ENCODE measurements around the gene TMEM204. TPM values are rescaled to one million over a fixed set of nuclear protein-coding genes. Genes with fewer than 3 reads are reported as not detected.

TMEM204 gene
- total RNA-seq, 4 donors from 2014 or later: 9.4 to 22.5 (median 13.3) TPM

- TF ChIP-seq EP300 (IDR thresholded peaks at IDR 0.05; ENCODE audit: low read depth) (no peak), POLR2A (IDR thresholded peaks at IDR 0.05) (no peak), POLR2AphosphoS5 (IDR thresholded peaks at IDR 0.05) (no peak), CTCF (IDR thresholded peaks at IDR 0.05) (no peak)
- no peaks in the 10 kb centered on the region for H3K4me1 ChIP-seq
- in situ Hi-C loops (cut with MboI; ENCODE audit: low pct_ligation_motif_present in 1 of 4, low pct_unique_long_range_greater_than_20kb in 1 of 4, low sequenced_read_pairs in 3 of 4): no loop called here
- intact Hi-C loops (cut with DNase I; ENCODE audit: low total_unique reads): no loop called here
- whole genome bisulfite sequencing, 2 donors (ENCODE audit: low coverage in 1 of 2): 89 to 91% methylated on average over 8 to 16 of the region's 16 CpGs
- H3K4me3 ChIP-seq: no peak overlapping the region
- H3K36me3 ChIP-seq: no peaks in the 10 kb centered on the region
- peak overlapping the region in 1 of 4 donors; percentile 8 for H3K27ac ChIP-seq
- H3K27me3 ChIP-seq: no peaks in the 10 kb centered on the region
- DNase-seq: no peak
- no peaks in the 10 kb centered on the region for H3K9me3 ChIP-seq
Measured at GRCh38 chr16:1565083-1565805, 31.8 kb downstream of the TMEM204 start.

GRCh38 chr16:1567988-1568387 is 34.5 kb downstream of the TMEM204 start:
- Histone ChIP-seq H3K9me3 (no peaks in the 10 kb centered on the region), H3K36me3 (no peaks in the 10 kb centered on the region), H3K4me3 (no peak overlapping the region), H3K27ac (no peak overlapping the region), H3K4me1 (no peaks in the 10 kb centered on the region), H3K27me3 (no peaks in the 10 kb centered on the region)
- WGBS, 2 donors (ENCODE audit: low coverage in 1 of 2): 82 to 92% methylated on average over 9 to 12 of the region's 13 CpGs
- no peak for TF ChIP-seq EP300 (IDR thresholded peaks at IDR 0.05; ENCODE audit: low read depth)
- TF ChIP-seq POLR2A (IDR thresholded peaks at IDR 0.05): no peak
- TF ChIP-seq CTCF (IDR thresholded peaks at IDR 0.05): no peak
- no peak for TF ChIP-seq POLR2AphosphoS5 (IDR thresholded peaks at IDR 0.05)
- intact Hi-C loops (cut with DNase I; ENCODE audit: low total_unique reads) (no loop called here), in situ Hi-C loops (cut with MboI; ENCODE audit: low pct_ligation_motif_present in 1 of 4, low pct_unique_long_range_greater_than_20kb in 1 of 4, low sequenced_read_pairs in 3 of 4) (no loop called here)
- DNase-seq: no peak

GRCh38 chr16:1571012-1571671 is 37.7 kb downstream of the TMEM204 start:
- H3K27ac ChIP-seq: no peak overlapping the region
- H3K36me3 ChIP-seq: no peaks in the 10 kb centered on the region
- H3K27me3 ChIP-seq: no peaks in the 10 kb centered on the region
- TF ChIP-seq CTCF (IDR thresholded peaks at IDR 0.05): no peak
- no peak for TF ChIP-seq POLR2A (IDR thresholded peaks at IDR 0.05)
- TF ChIP-seq EP300 (IDR thresholded peaks at IDR 0.05; ENCODE audit: low read depth): no peak
- H3K4me1 ChIP-seq: no peaks in the 10 kb centered on the region
- intact Hi-C loops (cut with DNase I; ENCODE audit: low total_unique reads) (no loop called here), in situ Hi-C loops (cut with MboI; ENCODE audit: low pct_ligation_motif_present in 1 of 4, low pct_unique_long_range_greater_than_20kb in 1 of 4, low sequenced_read_pairs in 3 of 4) (no loop called here)
- no peak for DNase-seq
- 48 to 49% methylated on average over 3 to 7 of the region's 7 CpGs for WGBS, 2 donors (ENCODE audit: low coverage in 1 of 2)
- H3K9me3 ChIP-seq: no peaks in the 10 kb centered on the region
- no peak overlapping the region for H3K4me3 ChIP-seq

GRCh38 chr16:1572673-1573072 is 39.2 kb downstream of the TMEM204 start:
- 82% methylated on average over 7 of the region's 7 CpGs; no CpG with 5 or more reads in 1 of the 2 donors for WGBS, 2 donors (ENCODE audit: low coverage in 1 of 2)
- no peaks in the 10 kb centered on the region for H3K4me1 ChIP-seq

More at GRCh38 chr16:1572673-1573072, 39.2 kb downstream of the TMEM204 start:
- no peak for DNase-seq
- Histone ChIP-seq H3K4me3 (no peak overlapping the region), H3K36me3 (no peaks in the 10 kb centered on the region), H3K27ac (no peak overlapping the region), H3K9me3 (no peaks in the 10 kb centered on the region), H3K27me3 (no peaks in the 10 kb centered on the region)
- TF ChIP-seq EP300 (IDR thresholded peaks at IDR 0.05; ENCODE audit: low read depth): no peak
- TF ChIP-seq POLR2AphosphoS5 (IDR thresholded peaks at IDR 0.05): no peak
- TF ChIP-seq POLR2A (IDR thresholded peaks at IDR 0.05): no peak
- no peak for TF ChIP-seq CTCF (IDR thresholded peaks at IDR 0.05)
- in situ Hi-C loops (cut with MboI; ENCODE audit: low pct_ligation_motif_present in 1 of 4, low pct_unique_long_range_greater_than_20kb in 1 of 4, low sequenced_read_pairs in 3 of 4) (no loop called here), intact Hi-C loops (cut with DNase I; ENCODE audit: low total_unique reads) (no loop called here)

Measured in transverse colon (tissue), 4 donors.